Thyroid gland (tissue), 4 donors: ENCODE results near the gene SPATA1. TPM values are rescaled to one million over a fixed set of nuclear protein-coding genes. Genes with fewer than 3 reads are reported as not detected.

Experiments used
- DNase-seq, 2 donors: peaks; one replicate each; pipeline ENCODE4 v3.0.0-alpha.2; 2019
- H3K27ac ChIP-seq, 3 donors: fragments of 200-600 bp; sonication (generic); 1 replicate in 2 of 3; 2 replicates in 1 of 3; pipeline ENCODE4 v1.5.1; 2016 to 2019; ENCODE audit warnings: mild to moderate bottlenecking in 1 of 3, moderate library complexity in 1 of 3
- H3K27me3 ChIP-seq: fragments of 200-600 bp; sonication (generic); one replicate; pipeline ENCODE4 v1.5.1; 2019
- H3K36me3 ChIP-seq, 2 donors: fragments of 200-600 bp; sonication (generic); one replicate each; pipeline ENCODE4 v1.5.1; 2016 to 2019
- H3K4me1 ChIP-seq, 2 donors: fragments of 200-600 bp; sonication (generic); one replicate each; pipeline ENCODE4 v1.5.1; 2017 to 2019
- H3K4me3 ChIP-seq, 3 donors: fragments of 200-600 bp; sonication (generic); replicated peaks in 1 of 3; 1 replicate in 2 of 3; 2 replicates in 1 of 3; pipeline ENCODE4 v1.5.1; 2016; ENCODE audit warnings: mild to moderate bottlenecking in 1 of 3
- H3K9me3 ChIP-seq: fragments of 200-600 bp; sonication (generic); one replicate; pipeline ENCODE4 v1.5.1; 2017
- POLR2A ChIP-seq, 2 donors: fragments of 450-650 bp; IDR thresholded peaks; one replicate each; pipeline ENCODE4 v1.6.1; 2017; ENCODE audit warnings: antibody characterized with exemption in 2 of 2, mild to moderate bottlenecking in 2 of 2, moderate library complexity in 1 of 2
- WGBS, 2 donors: methylation state at CpG; one replicate each; pipeline ENCODE4 v1.1.5; 2017; 5-methylcytosine and 5-hydroxymethylcytosine counted together
- intact Hi-C: fragments of 100-400 bp; cut with DNase I; formaldehyde crosslinking; loops from one replicate; pipeline ENCODE4 v1.15.1; 2023
- total RNA-seq, 4 donors: library from RNA; depleted of rRNA; stranded (reverse); fragments of >200 nt; gene quantifications; one replicate each; pipeline ENCODE4 v1.2.3, GENCODE V29; 2016
- TF ChIP-seq, protein P1 (sequence below), 6 experiments: fragments of 200-600 bp in 3 of 6; fragments of 450-650 bp in 3 of 6; sonication (generic) in 3 of 6; IDR thresholded peaks; one replicate each; pipeline ENCODE4 v1.5.1; 2016 to 2019; ENCODE audit warnings: antibody characterized with exemption in 6 of 6, mild to moderate bottlenecking in 2 of 6, inconsistent platforms in 1 of 6, moderate library complexity in 1 of 6

The SPATA1 gene
- total RNA-seq, 4 donors from 2014 or later: 0.13 to 2.8 (median 1.8) TPM; not detected in 1

DNA sequence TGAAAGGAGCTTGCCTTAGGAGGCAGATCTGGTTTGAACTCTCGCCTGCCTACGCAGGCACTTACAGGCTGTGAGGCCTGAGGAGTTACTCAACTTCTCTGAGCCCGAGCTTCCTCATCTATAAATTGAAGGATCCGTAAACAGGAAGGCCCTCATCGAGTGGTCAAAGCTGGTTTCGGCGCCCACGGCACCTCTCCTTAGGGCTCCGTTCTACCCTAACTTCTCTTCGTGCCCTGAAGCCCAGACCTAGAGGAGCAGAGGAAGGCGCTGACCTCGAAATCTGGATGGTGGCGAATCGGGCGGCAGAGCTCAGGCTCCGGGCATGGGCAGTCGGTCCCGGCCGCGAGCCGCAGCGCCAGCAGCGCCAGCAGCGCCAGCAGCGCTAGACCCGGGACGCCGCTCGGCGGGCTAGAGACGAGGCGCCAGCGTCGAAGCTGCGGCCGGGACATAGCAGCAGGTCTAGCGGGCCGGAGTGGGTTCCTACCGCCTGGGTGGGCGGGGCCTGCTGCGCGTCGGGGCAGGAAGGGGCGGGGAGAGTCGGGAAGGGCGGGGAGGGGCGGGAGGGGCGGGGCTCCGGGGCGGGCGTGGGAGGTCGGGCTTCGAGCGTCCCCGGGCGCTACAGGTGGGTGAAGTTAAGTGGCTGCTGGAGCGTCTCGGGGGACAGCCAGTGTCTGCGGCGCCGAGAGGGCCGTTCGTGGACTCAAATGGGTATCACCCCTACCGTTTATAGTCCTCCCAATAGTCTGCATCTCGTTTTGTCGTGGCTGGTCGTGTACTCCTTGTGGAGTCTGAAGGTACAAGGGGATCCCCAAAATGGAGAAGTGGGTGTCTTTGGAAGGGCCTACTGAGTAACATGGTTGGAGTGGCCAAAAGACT lies 68.0 kb downstream of the SPATA1 start, which contains the start of gene CTBS:
Gene CTBS (minus strand): TSS at position 474 of the 876 bp plus-strand sequence. CDS start 25 bp downstream, at position 449.
- Histone ChIP-seq H3K27ac (peak within 1 kb of the TSS; percentile 93 to 95 (median 95)), H3K36me3 (no peaks in the 10 kb centered on the region), H3K27me3 (no peaks in the 10 kb centered on the region), H3K9me3 (no peaks in the 10 kb centered on the region), H3K4me1 (peaks cover 11 to 17% of the 10 kb centered on the region in 2 donors), H3K4me3 (peak within 1 kb of the TSS; percentile 38 to 81 (median 60))
- TF ChIP-seq, protein P1, sequence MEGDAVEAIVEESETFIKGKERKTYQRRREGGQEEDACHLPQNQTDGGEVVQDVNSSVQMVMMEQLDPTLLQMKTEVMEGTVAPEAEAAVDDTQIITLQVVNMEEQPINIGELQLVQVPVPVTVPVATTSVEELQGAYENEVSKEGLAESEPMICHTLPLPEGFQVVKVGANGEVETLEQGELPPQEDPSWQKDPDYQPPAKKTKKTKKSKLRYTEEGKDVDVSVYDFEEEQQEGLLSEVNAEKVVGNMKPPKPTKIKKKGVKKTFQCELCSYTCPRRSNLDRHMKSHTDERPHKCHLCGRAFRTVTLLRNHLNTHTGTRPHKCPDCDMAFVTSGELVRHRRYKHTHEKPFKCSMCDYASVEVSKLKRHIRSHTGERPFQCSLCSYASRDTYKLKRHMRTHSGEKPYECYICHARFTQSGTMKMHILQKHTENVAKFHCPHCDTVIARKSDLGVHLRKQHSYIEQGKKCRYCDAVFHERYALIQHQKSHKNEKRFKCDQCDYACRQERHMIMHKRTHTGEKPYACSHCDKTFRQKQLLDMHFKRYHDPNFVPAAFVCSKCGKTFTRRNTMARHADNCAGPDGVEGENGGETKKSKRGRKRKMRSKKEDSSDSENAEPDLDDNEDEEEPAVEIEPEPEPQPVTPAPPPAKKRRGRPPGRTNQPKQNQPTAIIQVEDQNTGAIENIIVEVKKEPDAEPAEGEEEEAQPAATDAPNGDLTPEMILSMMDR (IDR thresholded peaks at IDR 0.05): peak in 1 of 6 experiments; percentile 8
- TF ChIP-seq POLR2A (IDR thresholded peaks at IDR 0.05): peak; percentile 13 to 89
- WGBS, 2 donors: 2 to 9% methylated on average over 10 to 36 of the region's 67 CpGs
- DNase-seq: peak; percentile 87 to 89
- intact Hi-C loops: loop anchor here (10.0 kb wide), 1 partner anchor 69 kb away; the partner anchor contains the start of genes GNG5 and SPATA1

DNA sequence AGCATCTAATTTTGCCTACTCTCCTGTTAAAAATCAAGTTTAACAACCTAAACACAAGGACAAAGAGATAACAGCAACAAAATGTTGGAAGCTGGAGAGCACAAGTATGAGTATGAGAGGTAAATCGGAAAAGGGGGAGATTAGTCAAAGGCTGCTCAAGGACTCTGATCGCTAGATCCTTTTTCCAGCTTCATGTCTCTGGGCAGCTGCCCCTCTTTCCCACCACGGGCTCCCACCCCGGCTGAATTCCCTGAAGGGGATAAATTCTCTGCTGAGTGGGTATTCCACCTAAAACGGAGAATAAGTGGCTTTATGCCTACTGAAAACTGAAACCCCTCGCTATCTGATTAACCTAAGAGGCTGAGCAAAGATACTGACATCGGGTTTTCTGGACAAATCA lies 68.8 kb downstream of the SPATA1 start:
- H3K4me1 ChIP-seq: peaks cover 11 to 17% of the 10 kb centered on the region in 2 donors
- H3K27me3 ChIP-seq: no peaks in the 10 kb centered on the region
- H3K4me3 ChIP-seq: peak overlapping the region in 2 of 3 donors; percentile 60 to 64
- H3K9me3 ChIP-seq: no peaks in the 10 kb centered on the region
- H3K36me3 ChIP-seq: no peaks in the 10 kb centered on the region
- DNase-seq: no peak
- WGBS, 2 donors: 63 to 66% methylated on average over 7 of the region's 7 CpGs
- intact Hi-C loops: loop anchor here (10.0 kb wide), 1 partner anchor 70 kb away; the partner anchor contains the start of genes GNG5 and SPATA1
- TF ChIP-seq, protein P1 (IDR thresholded peaks at IDR 0.05): no peak
- TF ChIP-seq POLR2A (IDR thresholded peaks at IDR 0.05): no peak
- H3K27ac ChIP-seq: peak overlapping the region in 2 of 3 donors; percentile 93 to 95

DNA sequence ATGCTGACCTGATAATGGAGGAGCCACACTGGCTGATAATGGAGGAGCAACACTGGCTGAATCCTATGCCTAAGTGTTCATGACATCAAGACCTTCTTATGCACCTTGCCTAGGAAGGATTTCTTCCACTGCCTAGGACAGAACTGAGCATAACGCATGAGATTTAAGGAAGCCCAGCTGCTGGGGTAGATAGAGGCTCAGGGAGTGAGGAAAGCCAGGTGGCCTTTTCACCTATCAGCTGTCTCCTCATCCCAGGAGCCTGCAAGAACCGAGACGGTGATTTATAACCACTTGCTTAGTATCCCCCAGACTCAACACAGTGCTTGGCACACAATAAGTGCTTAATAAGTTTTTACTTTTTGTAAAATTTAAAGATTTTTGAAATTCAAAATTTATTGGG lies 75.5 kb downstream of the SPATA1 start:
- 93 to 95% methylated on average over 3 of the region's 3 CpGs for WGBS, 2 donors
- Histone ChIP-seq H3K36me3 (no peaks in the 10 kb centered on the region), H3K4me3 (no peak overlapping the region), H3K4me1 (no peaks in the 10 kb centered on the region), H3K27me3 (no peaks in the 10 kb centered on the region), H3K9me3 (no peaks in the 10 kb centered on the region), H3K27ac (no peak overlapping the region)
- DNase-seq: no peak
- intact Hi-C loops: no loop called here
- TF ChIP-seq POLR2A (IDR thresholded peaks at IDR 0.05): no peak
- TF ChIP-seq, protein P1 (IDR thresholded peaks at IDR 0.05): no peak

DNA sequence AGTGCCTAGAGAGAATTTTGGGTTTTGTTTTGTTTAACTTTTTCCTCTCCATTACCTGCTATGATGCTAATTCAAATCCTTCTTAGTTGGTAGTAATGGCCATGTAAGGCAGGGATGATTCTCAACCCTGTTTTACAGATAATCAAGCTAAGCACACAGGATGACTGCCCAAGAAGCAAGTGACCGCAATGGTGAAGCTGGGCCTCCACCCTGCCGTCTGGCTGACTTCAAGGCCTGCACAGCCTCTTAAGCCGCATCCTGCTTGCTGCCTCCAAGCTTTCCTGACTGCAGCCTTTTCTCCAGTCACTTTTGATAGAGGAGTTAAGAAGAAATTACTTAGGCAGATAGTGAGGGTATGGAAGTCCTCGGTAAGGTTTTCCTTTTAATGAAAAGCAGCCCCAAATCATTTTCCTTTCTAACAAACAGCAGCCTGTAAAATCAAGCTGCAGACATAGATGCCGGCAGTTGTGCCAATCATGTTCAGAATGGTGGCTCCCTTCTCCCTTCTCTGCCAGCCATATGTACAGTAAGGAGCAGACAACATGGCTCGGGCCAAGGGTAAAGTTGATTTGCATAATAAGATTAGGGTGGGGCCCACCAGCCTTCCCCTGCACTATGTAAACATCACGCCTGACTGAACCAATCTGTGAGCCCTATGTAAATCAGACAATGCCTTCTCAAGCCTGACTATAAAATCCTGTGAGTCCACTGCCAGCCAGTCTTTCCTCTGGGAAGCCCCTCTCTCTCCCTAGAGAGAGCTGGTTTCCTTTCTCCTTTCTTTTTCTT lies 76.8 kb downstream of the SPATA1 start:
- no peaks in the 10 kb centered on the region for H3K9me3 ChIP-seq
- intact Hi-C loops: no loop called here
- no peaks in the 10 kb centered on the region for H3K4me1 ChIP-seq
- TF ChIP-seq POLR2A (IDR thresholded peaks at IDR 0.05): no peak
- TF ChIP-seq, protein P1 (IDR thresholded peaks at IDR 0.05): no peak
- DNase-seq: no peak
- H3K36me3 ChIP-seq: no peaks in the 10 kb centered on the region
- 83 to 86% methylated on average over 7 of the region's 7 CpGs for WGBS, 2 donors
- no peaks in the 10 kb centered on the region for H3K27me3 ChIP-seq
- H3K27ac ChIP-seq: no peak overlapping the region
- no peak overlapping the region for H3K4me3 ChIP-seq
